Measurements from ENCODE around the gene GNB1.

GRCh38 chr1:1919304-1920056 lies 28.6 kb upstream of the GNB1 start:
- TF ChIP-seq, protein P1, sequence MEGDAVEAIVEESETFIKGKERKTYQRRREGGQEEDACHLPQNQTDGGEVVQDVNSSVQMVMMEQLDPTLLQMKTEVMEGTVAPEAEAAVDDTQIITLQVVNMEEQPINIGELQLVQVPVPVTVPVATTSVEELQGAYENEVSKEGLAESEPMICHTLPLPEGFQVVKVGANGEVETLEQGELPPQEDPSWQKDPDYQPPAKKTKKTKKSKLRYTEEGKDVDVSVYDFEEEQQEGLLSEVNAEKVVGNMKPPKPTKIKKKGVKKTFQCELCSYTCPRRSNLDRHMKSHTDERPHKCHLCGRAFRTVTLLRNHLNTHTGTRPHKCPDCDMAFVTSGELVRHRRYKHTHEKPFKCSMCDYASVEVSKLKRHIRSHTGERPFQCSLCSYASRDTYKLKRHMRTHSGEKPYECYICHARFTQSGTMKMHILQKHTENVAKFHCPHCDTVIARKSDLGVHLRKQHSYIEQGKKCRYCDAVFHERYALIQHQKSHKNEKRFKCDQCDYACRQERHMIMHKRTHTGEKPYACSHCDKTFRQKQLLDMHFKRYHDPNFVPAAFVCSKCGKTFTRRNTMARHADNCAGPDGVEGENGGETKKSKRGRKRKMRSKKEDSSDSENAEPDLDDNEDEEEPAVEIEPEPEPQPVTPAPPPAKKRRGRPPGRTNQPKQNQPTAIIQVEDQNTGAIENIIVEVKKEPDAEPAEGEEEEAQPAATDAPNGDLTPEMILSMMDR (IDR thresholded peaks at IDR 0.05; ENCODE audit: poor library complexity): no peak
- TF ChIP-seq EZH2phosphoT487 (IDR thresholded peaks at IDR 0.05; ENCODE audit: low read depth, severe bottlenecking, unreplicated experiment) (no peak), EZH2 (IDR thresholded peaks at IDR 0.05; ENCODE audit: borderline replicate concordance) (no peak)
